ENCODE measurements around the gene CHRNA9. TPM values are rescaled to one million over a fixed set of nuclear protein-coding genes. Genes with fewer than 3 reads are reported as not detected.
"Not testable (repeated sequence)": the region's sequence is repeated elsewhere in the genome, so short reads cannot be mapped to it uniquely, and the experiment has no call there.

Gene CHRNA9
- total RNA-seq, 1 experiment from 2014 or later = not detected

DNA sequence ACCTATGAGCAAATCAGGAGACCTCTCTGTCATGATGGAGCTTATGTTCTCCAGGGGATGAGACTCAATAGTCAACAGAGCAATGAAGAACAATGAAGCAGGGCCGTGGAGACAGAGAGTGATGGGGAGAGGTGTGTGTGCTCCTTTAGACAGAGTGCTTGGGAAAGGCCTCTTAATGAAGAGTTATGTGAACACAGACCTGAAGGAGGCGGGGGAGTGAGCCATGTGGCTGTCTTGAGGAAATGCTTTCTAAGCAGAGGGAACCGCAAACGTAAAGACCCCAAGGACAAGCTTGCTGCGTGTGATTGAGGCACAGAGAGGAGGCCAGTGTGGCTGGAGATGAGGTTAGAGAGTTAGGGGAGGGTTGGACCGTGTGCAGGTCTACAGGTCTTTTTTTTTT, 53.1 kb downstream of the CHRNA9 start:
- ChIA-PET POLR2A (interaction anchor here (0.6 to 0.7 kb wide), 2 partner anchors 8 to 88 kb away, joined by 3 to 5 read pairs; no protein-coding TSS in a partner anchor), CTCF (no interaction called here)
- BruUV-seq (replicated peaks) = no TSS peak
- Histone ChIP-seq H3K9me3 (ENCODE audit: control insufficient read depth, insufficient read depth, low read depth, low read length) (no peaks in the 10 kb centered on the region), H3K27me3 (ENCODE audit: control insufficient read depth, insufficient read depth, low read length) (no peaks in the 10 kb centered on the region), H3K4me1 (ENCODE audit: control insufficient read depth, insufficient read depth, low read length) (no peaks in the 10 kb centered on the region), H3K4me3 (ENCODE audit: low read depth in 2 of 2, low read length in 2 of 2) (no peak overlapping the region), H3K36me3 (ENCODE audit: control insufficient read depth, insufficient read depth, low read length) (no peaks in the 10 kb centered on the region), H3K27ac (ENCODE audit: low read length) (no peak overlapping the region)
- TF ChIP-seq CTCF (IDR thresholded peaks at IDR 0.05) = no peak
- no peak for TF ChIP-seq REST (IDR thresholded peaks at IDR 0.05; ENCODE audit: insufficient read depth in 1 of 2, low read depth in 2 of 2, low read length in 1 of 2)
- TF ChIP-seq SIN3A (IDR thresholded peaks at IDR 0.05; ENCODE audit: borderline replicate concordance, insufficient read depth, low read depth, low read length) = no peak
- no peak for TF ChIP-seq TCF7L2 (IDR thresholded peaks at IDR 0.05; ENCODE audit: low read depth, low read length)
- no peak for TF ChIP-seq POLR2AphosphoS5 (IDR thresholded peaks at IDR 0.05; ENCODE audit: low read depth, low read length)
- DNase-seq (ENCODE audit: low read depth, low spot score) (no peak), ATAC-seq (no peak)
- intact Hi-C loops (cut with micrococcal nuclease; ENCODE audit: unreplicated experiment) = no loop called here
- in situ Hi-C loops (cut with HindIII; ENCODE audit: low pct_unique_long_range_greater_than_20kb, low sequenced_read_pairs) = no loop called here

- H3K9me3 ChIP-seq (ENCODE audit: control insufficient read depth, insufficient read depth, low read depth, low read length) = no peaks in the 10 kb centered on the region
- ChIA-PET CTCF (no interaction called here), POLR2A (no interaction called here)
- BruUV-seq (replicated peaks) = no TSS peak
- H3K4me3 ChIP-seq (ENCODE audit: low read depth in 2 of 2, low read length in 2 of 2) = no peak overlapping the region
- ATAC-seq (no peak), DNase-seq (ENCODE audit: low read depth, low spot score) (no peak)
- in situ Hi-C loops (cut with HindIII; ENCODE audit: low pct_unique_long_range_greater_than_20kb, low sequenced_read_pairs) = no loop called here
- H3K27me3 ChIP-seq (ENCODE audit: control insufficient read depth, insufficient read depth, low read length) = no peaks in the 10 kb centered on the region
- intact Hi-C loops (cut with micrococcal nuclease; ENCODE audit: unreplicated experiment) = no loop called here
- no peaks in the 10 kb centered on the region for H3K36me3 ChIP-seq (ENCODE audit: control insufficient read depth, insufficient read depth, low read length)
- TF ChIP-seq POLR2AphosphoS5 (IDR thresholded peaks at IDR 0.05; ENCODE audit: low read depth, low read length) (no peak), CTCF (IDR thresholded peaks at IDR 0.05) (no peak), REST (IDR thresholded peaks at IDR 0.05; ENCODE audit: insufficient read depth in 1 of 2, low read depth in 2 of 2, low read length in 1 of 2) (no peak), SIN3A (IDR thresholded peaks at IDR 0.05; ENCODE audit: borderline replicate concordance, insufficient read depth, low read depth, low read length) (no peak), TCF7L2 (IDR thresholded peaks at IDR 0.05; ENCODE audit: low read depth, low read length) (no peak)
- H3K4me1 ChIP-seq (ENCODE audit: control insufficient read depth, insufficient read depth, low read length) = no peaks in the 10 kb centered on the region
- no peak overlapping the region for H3K27ac ChIP-seq (ENCODE audit: low read length)
Observed at GRCh38 chr4:40389986-40390385, 54.9 kb downstream of the CHRNA9 start.

- H3K36me3 ChIP-seq (ENCODE audit: control insufficient read depth, insufficient read depth, low read length); BruUV-seq (replicated peaks); H3K9me3 ChIP-seq (ENCODE audit: control insufficient read depth, insufficient read depth, low read depth, low read length); H3K27me3 ChIP-seq (ENCODE audit: control insufficient read depth, insufficient read depth, low read length); ATAC-seq; in situ Hi-C loops (cut with HindIII; ENCODE audit: low pct_unique_long_range_greater_than_20kb, low sequenced_read_pairs); CTCF ChIA-PET; POLR2A ChIA-PET; H3K27ac ChIP-seq (ENCODE audit: low read length); H3K4me1 ChIP-seq (ENCODE audit: control insufficient read depth, insufficient read depth, low read length); intact Hi-C loops (cut with micrococcal nuclease; ENCODE audit: unreplicated experiment); DNase-seq (ENCODE audit: low read depth, low spot score); H3K4me3 ChIP-seq (ENCODE audit: low read depth in 2 of 2, low read length in 2 of 2): not testable (repeated sequence)
Observed at GRCh38 chr4:40392241-40392640, 57.1 kb downstream of the CHRNA9 start.
